ENCODE measurements around the gene TMX3.
A peak's percentile ranks its signal among the peaks of the same experiment; 100 is the strongest.

The TMX3 gene, protein sequence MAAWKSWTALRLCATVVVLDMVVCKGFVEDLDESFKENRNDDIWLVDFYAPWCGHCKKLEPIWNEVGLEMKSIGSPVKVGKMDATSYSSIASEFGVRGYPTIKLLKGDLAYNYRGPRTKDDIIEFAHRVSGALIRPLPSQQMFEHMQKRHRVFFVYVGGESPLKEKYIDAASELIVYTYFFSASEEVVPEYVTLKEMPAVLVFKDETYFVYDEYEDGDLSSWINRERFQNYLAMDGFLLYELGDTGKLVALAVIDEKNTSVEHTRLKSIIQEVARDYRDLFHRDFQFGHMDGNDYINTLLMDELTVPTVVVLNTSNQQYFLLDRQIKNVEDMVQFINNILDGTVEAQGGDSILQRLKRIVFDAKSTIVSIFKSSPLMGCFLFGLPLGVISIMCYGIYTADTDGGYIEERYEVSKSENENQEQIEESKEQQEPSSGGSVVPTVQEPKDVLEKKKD

DNA sequence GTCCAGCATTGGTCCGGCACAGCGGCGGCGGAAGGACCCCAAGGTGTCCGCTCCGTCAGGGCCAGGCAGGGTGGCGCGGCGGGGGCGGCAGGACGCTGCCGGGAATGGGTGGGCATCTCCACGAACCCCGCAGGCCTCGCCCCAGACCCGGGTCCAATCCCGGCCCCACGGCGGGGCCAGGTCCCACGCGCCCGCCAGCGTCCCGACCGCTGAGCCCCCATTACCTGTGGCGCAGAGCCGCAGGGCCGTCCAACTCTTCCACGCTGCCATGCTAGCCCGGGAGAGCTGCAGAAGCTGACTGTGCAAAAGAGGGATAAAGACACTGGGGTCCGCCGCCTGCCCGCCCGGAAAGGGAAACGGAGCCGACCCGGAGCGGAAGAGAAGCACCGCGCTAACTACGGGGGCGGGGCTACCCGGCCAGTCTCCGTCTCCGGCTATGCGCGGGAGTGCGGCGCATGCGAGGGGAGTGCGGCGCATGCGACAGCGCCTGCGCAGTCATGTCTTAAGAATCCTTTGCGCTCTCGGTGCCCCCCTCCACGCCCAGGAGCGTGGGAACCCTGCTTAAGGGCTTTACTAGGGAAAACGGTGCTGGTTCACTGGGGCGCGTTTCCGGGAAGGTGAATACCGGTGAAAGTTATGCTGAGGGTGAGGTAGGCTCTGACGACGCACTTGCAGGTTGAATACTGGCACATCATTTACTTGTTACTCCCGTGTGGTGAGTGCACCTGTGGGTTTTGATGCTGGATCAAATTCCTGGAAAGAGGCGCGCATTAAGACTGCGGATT is at the start of gene TMX3:
Gene TMX3, minus strand, starts transcription at position 397 of the 785 bp plus-strand sequence. Its CDS starts 127 bp downstream, at position 270.
- DNase-seq, result peak; percentile 94

DNA sequence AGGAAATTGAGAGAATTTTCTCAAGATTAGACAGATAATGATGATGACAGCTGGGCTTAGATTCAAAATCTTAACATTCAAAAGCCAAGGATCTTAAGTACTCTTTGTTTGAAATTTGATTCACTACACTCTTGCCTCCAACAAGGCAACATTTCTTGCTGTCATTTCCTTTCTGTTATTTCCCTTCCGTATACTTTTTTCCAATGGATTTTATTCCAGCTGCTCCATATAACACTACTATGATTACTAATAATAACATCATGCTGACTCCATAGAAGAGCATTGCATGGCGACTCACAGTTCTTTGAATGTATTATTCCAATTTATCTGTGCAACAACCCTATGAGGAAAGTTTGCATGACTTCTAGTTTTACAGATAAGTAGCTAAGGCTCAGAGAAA is 49.1 kb upstream of the TMX3 start:
- DNase-seq, result no peak

DNA sequence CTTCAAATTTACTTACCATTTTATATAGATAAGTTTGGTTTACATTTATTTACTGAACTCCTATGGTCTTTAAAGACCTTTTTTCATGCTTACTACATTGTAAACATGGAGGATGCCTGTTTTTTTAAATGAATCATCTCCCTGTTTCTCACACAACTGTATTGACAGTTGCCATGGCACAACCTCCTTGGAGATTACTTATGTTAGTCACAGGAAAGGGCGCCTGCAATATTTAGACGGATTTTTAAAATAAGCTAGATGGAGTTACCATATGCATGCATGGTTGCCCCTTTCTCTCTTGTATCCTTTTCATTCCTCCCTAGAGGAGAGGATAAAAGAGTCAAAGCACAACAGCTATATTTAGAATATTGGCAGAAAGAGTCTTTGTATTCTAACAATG is 48.2 kb upstream of the TMX3 start:
- DNase-seq, result no peak

DNA sequence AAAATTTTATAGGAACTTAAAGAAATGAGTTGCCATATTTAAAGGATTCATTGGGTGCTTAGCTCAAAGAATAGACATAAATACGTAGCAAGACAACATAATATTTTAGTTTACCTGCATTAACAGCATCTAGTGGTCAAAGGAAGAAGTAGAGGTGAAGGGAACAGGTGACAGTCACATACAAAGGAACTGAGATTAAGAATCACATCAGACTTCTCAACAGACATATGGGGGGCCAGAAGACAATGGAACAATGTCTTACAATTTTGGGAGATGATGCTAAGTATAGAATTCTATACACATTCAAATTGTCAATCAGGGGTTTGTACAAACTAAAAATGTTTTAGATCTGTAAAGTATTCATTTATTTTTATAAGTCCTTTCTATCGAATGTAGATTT is 44.4 kb upstream of the TMX3 start:
- no peak for DNase-seq

DNA sequence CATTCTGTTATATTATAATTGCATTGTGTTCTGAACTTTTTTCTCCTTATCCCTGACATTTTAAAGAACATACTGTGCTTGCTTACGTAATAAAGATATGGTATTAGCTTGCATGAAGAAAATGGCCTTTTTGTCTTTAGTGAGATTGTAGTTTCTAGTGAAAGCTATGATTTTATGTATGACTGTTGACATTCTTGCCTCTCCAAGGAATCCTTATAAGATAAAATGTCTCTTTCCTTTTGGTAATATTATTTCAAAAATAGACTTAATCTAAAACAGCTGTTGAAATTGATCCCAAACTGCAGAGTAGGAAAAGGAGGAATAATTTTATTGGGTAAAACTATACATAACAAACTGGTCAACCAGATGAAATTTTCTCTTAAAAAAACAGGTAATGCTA is 42.2 kb upstream of the TMX3 start:
- DNase-seq, result no peak

DNA sequence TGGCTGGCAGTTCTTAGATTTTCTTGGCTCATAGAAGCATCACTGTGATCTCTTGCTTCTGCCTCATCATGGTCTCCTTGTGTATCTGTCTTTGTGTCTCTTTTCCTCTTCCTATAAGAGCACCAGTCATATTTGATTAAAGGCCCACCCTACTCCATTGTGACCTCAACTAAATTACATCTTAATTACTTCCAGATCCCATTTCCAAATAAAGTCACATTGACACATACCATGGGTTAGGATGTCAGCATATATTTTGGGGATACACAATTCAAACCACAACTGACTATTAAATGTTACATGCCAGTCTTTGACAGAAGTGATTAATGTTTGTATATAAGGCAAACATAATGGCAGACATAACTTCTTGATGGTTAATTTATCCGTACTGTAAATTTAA is 27.3 kb upstream of the TMX3 start:
- no peak for DNase-seq

DNA sequence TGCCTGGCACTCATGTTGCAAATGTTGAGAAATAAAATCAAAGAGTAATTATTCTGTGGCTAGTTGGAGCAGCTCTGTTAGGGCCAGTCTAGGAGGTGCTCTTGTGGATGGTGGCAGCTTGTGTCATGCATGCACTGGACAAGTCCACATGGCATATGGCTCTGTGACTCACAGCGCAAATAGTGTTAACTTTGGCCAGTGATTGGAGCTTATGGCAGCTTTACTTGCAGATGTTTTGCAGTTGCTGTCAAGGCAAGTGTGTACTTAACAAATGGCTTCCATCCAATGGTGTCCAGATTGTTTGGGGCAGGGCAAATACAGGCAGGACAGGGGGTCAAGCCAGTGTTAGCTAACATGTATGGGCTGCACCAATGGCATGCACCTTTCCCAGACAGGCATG is 26.1 kb upstream of the TMX3 start:
- no peak for DNase-seq

DNA sequence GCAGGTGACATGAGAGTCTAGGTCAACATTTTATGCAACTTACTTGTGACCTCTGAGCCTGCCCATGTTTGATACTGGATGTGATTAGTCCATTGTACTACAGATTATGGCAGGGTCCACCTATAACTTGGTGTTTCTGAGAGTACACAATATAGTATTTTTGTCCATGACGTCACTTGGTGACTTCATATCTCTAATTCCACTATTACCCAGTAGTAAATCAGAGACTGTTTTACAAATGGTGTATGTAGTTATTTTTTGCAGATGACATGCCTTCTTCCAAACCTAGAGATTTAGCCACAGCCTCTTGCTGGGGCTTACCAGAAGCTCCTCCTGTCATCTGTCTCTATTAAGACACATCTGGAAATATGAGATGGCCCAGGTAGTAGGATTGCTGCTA is 24.6 kb upstream of the TMX3 start:
- no peak for DNase-seq

DNA sequence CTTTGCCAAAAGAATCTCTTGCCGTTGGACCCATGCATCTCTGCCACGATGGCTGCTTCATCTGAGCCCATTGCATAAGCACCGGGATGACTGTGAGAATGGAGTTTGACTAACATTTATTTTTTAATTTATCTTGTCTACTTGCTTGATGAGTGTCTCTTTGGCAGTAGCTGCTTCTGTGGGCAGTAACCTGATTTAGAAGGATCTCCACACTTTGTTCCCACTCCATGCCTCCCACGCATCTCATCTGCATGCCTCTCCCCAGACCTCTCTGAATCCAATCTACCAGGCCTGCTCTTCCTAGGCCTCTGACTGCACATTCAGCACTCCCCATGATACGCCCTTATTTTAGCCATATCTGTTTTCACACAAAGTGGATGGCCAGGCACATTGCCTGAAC is 23.7 kb upstream of the TMX3 start:
- no peak for DNase-seq

DNA sequence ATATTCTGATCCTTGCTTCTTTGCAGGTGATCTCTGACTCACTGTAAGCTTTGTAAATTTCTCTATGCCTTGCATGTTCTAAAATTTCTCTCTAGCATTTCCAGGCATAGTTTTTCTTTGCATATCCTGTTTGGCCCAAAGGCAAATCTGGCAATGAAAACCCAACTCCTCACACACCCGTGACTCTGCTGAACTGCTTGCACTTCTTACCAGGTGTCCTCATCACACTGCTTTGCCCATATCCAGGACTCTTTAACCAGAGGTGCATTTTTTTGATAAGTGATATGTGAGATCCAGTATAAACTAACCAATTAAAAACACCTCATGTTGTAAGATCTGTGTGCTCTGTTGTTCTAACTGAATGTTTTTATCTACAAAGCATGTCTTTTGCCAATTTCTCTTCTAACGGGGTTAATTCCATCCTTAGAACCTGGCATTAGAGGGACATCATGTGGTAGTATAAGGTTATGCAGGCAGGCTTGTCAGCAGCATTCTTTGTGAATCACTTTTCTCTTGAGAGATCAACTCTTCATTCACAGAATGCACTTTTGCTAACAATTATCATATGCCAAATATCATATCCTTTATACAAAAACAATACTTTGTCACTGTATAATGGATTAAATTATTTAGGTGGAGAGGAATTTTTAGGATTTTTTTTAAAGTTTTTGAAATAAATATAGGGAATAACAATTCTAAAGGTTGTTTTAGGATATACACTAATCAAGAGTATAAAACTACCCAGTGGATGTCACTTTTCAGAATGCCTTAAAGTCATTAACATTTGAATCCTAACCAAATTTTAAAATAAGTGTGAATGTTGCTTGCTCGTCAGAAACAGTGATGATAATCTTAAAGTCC is 20.8 kb upstream of the TMX3 start:
- DNase-seq, result no peak

DNA sequence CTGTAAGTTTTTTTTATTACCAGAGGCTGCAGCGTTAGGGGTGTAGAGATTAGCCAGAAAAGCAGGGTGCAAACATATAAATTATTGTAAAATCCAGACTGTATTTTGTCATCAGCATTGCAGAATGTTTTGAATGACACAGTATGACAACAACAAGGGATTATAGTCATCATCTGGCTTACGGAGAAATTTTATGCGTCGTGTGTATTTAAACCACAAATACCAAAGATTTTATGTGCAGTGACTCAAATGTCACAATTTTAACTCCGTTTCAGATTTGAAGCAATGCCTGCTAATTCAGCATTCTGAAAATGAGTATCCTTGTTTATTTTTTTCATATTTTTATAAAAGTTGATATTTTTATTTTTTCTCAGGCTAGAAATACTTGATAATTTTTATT is 19.4 kb upstream of the TMX3 start:
- DNase-seq, result no peak

DNA sequence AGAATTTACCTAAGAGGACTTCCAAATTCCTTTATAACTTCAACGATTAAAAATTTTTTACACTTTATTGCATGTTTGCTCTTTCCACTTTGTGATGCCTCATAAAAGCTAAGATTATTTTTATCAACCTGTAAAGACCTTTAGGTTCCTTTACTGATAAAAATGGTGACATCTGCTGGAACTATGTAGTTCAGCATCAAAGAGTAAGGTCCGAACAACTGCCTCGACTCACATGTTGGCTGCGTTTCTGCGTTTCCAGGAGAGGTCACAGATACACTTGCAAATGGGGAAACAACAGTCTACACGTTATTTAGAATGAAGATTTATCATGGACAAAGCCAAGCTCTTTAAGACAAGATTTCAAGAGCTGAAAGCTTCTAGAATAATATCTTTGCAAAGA is 18.8 kb upstream of the TMX3 start:
- DNase-seq, result no peak

DNA sequence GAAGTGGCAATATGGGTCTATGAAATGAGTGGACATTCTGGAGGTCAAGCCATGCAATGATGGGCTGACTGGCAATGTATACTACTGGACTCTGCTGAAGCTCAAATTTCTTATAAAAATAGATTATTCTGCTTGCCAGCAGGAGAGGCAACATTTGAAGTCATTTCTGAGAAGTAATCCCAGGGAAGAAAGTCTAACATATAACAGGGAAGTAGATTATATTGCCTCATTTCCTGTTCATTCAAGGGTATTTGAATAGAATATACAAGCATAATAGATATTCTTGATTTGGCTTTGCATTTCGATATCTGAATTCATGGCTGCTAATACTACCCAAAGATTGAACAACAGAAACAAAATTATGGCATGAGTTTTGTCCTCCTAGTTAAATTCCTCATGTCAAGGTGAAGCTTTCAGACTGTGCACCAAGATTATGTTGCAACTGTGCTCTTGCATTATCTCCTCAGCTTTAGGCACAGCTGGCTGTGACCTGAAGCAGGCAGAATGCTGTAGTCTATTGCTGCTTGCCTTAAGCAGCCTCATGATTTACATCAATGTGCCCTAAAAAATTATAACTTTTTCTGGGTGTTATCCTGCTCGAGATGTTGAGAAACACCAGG is 13.3 kb upstream of the TMX3 start:
- DNase-seq, result no peak

DNA sequence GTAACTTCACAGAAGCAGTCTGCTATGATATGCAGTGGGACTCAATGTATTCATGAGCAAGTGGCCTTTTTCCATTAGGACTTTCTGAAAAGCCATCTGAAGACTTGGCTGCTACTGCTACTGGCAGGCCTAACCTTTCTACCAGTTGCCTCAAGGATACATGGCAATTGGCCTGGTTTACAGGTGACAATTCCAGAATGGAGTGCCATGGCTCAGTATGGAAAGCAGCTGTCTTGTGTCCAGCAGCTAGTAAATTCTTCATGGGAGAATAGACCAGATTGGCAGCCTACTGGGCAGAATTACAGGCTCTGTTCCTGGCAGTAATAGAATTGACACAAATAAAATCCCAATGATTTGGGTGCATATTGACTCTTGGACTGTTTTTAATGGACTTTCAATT is 12.6 kb upstream of the TMX3 start:
- DNase-seq, result no peak

DNA sequence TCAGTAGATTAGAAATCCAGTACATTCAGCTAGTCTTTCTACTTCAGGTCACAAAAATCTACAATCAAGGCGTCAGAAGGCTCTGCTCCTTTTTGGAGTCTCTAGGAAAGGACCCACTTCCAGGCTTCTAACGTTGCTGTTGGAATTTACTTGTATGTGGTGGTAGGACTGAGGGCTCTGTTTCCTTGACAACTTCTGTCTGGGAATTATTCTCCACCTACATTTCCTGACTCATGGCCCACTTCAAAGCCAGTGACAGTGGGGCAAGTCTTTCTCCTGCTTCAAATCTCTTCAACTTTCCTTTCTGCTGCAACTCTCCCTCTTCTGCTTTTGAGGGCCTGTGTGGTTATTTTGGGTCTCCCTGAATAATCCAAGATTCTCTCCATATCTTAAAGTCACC is 10.4 kb upstream of the TMX3 start:
- no peak for DNase-seq

DNA sequence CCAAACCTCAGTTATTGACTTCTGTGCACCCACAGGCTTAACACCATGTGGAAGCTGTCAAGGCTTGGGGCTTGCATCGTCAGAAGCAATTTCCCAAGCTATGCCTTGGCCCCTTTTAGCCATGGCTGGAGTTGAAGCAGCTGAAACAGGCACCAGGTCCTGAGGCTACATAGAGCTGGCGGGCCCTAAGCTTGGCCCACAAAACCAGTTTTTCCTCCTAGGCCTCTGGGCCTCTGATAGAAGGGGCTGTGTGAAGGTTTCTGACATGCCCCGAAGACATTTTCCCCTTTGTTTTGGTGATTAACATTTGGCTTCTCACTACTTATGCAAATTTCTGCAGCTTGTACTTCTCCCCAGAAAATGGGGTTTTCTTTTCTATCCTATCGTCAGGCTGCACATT is 9.1 kb upstream of the TMX3 start:
- no peak for DNase-seq

DNA sequence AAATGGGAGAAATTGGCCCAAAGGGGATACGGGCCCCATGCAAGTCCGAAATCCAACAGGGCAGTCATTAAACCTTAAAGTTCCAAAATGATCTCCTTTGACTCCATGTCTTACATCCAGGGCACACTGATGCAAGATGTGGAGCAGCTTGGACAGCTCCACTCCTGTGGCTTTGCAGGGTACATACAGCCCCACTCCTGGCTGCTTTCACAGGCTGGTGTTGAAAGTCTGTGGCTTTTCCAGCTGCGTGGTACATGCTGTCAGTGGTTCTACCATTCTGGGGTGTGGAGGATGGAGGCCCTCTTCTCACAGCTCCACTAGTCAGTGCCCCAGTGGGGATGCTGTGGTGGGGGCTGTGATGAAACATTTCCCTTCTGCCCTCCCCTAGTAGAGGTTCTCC is 8.6 kb upstream of the TMX3 start:
- no peak for DNase-seq

DNA sequence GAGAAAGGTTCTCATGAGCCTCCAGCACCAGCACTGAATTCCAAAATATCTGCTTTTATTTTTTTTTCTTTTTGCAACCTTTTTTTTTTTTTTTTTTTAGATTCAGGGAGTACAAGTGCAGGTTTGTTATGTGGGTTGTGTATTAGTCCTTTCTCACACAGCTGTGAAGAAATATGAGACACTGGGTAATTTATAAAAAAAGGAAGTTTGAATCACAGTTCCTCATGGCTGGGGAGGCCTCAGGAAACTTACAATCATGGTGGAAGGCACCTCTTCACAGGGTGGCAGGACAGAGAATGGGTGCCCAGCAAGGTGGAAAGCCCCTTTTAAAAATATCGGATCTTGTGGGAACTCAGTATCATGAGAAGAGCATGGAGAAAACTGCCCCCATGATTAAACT is 7.9 kb upstream of the TMX3 start:
- DNase-seq, result no peak

DNA sequence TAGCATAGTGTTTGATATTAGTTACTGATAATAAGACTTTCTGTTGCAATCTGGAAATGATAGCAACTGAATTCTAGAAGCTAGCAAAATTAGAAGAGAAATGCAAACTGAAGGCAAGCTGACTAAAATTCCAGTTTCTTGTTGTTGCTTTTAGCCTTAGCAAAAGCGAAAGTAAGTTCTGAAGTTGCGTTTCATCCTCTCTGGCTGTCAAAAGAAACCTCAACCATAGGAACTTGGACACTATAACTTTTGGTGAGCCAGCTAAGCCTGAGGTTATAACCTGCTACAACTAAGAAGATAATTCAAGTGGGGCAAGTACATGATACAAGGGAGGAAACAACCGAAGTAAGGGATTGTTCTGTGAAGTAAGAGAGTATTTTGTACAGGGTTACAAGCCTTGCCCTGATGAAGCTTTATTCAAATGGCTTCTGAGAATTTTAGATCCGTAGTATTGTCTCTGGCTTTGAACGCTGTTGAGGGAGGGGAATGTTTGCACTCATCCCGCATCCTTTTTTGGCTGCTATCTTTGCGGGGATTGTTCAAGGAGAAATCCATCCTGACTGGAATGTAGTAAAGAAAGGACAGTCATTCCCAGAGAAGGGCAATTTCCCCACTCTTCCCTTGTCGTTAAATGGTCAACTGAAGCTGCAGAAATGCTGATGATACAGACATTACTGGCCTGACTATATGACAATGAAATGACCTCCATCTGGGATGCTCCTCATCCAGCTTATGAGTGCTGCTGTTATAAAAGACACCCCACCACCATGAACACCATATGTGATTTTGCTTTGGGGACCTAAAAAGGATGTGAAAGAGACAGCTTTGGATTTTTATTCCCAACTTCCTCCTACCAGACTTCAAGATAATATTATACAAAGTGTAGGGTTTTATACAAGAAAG is 7.0 kb upstream of the TMX3 start:
- no peak for DNase-seq

DNA sequence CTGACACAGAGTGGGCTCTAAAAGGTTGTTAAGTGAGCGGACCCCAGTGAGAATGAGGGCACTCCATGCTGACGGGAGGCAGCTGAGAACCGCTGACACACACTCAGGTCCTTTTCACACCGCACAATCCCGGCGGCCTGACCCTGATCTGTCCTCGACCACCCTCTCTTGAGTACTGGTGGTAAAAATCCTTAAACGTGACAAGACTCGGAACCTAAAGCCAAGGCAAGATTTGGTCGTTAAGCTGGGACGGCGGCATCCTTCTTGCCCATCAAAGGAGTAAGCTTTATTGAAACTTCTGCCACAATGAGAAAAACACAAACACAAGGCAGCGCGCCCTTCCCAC is 569 bp downstream of the TMX3 start:
- no peak for DNase-seq

DNA sequence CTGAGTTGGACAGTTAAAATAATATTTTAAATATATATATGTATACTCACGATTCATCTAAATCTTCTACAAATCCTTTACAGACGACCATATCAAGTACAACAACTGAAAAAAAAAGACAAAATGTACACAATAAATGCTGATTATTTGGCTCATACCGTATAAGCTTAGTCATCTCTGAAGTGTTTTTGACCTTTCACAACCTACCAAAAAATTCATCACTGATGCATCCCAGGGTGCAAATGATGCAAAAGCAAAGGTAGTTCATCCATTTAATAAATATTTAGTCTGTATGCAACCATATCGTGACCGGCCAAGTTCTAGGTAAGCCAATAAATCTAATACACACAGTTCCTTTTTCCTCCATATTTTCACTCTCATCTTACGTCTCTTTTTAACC is 1.1 kb downstream of the TMX3 start:
- no peak for DNase-seq

DNA sequence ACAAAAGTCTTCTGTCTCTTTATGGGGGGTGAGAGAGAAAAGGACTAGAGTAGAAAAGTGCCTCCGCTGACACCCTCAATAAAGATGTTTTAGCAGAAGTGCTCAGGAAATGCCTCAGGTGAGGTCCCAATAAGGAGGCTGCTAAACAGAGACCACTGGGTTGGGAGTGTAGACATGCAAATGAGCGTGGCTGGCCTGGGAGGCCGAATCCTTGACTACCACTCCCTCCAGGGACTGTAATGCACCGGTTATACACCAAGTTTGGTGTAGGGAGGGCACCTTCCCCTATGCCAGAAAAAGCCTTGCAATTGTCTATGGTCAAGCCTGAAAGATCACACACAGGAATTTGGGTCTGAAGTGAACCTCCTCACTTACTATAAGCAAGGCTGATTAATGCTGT is 1.8 kb downstream of the TMX3 start:
- no peak for DNase-seq
